ENCODE data around the gene HSPA6.
A peak's percentile ranks its signal among the peaks of the same experiment; 100 is the strongest.

Gene HSPA6

DNA sequence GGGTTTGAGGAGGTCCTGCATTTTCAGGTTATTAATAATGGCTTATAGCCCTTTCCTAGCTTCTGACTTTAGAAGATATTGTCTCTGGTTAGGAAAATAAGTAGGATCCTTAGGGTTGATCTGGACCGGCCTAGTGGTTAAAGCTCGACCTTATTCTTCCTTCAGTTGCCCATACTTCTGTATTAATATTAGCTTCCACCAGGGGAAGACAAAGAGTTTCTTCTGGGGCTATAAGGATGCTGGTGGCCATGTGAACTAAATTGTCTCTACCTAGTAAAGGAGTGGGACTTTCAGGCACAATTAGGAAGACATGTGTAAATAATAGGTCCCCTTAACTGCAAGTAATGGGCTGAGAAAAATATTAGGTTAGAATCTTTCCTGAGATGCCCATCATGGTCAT, 39.7 kb upstream of the HSPA6 start:
- TF ChIP-seq, protein P1, sequence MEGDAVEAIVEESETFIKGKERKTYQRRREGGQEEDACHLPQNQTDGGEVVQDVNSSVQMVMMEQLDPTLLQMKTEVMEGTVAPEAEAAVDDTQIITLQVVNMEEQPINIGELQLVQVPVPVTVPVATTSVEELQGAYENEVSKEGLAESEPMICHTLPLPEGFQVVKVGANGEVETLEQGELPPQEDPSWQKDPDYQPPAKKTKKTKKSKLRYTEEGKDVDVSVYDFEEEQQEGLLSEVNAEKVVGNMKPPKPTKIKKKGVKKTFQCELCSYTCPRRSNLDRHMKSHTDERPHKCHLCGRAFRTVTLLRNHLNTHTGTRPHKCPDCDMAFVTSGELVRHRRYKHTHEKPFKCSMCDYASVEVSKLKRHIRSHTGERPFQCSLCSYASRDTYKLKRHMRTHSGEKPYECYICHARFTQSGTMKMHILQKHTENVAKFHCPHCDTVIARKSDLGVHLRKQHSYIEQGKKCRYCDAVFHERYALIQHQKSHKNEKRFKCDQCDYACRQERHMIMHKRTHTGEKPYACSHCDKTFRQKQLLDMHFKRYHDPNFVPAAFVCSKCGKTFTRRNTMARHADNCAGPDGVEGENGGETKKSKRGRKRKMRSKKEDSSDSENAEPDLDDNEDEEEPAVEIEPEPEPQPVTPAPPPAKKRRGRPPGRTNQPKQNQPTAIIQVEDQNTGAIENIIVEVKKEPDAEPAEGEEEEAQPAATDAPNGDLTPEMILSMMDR (IDR thresholded peaks at IDR 0.05; ENCODE audit: control insufficient read depth, insufficient read depth, low read depth, low read length, missing control alignments) = peak; percentile 35
- H3K4me3 ChIP-seq (ENCODE audit: control insufficient read depth, low read depth, low read length) = no peak overlapping the region
- no peak for DNase-seq (ENCODE audit: low read depth)

DNA sequence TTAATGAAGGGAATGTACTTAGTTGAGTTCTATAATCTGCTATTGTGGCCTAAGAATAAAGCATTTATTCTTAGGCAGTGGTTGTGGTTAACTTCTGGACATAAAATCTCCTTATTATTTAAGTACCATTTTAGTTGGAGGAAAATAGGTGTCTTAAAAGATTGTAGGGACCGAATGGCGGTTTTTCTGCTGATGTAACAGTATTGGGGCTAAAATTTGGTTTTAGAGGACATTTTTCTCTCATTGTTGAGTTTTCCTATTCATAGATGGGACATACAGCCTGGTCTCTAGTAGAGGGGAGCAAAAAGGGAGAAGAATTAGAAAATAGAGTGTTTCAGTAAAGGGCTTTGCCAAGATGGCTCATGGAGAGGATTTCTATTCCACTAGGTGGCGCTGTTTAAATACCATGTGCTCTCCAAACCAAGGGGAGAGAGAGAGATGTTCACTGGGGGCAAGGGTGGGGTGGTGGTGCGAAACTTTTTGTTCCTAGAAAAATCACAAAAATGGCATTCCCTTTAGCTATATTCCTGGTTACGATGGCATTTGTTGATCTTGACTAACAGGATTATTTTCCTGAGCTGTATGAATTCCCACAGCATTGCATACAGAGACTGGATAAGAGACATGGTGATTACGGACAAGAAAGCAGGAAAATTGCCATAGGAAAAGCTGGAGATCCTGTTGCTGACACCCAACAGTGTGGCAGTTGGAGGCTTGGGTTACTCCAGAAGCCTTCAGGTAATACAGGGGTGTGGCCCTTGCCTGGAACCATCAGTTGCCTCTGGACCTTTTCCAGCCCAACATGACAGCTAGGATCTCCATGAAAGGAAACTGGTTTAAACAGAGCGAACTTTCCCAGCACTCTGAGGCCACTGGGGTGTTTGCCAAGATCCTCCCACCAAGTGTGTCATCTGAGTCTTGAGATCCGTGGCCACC, 37.3 kb upstream of the HSPA6 start:
- TF ChIP-seq, protein P1 (IDR thresholded peaks at IDR 0.05; ENCODE audit: control insufficient read depth, insufficient read depth, low read depth, low read length, missing control alignments) = peak; percentile 68
- H3K4me3 ChIP-seq (ENCODE audit: control insufficient read depth, low read depth, low read length) = peak overlapping the region; percentile 22
- DNase-seq (ENCODE audit: low read depth) = peak; percentile 31

DNA sequence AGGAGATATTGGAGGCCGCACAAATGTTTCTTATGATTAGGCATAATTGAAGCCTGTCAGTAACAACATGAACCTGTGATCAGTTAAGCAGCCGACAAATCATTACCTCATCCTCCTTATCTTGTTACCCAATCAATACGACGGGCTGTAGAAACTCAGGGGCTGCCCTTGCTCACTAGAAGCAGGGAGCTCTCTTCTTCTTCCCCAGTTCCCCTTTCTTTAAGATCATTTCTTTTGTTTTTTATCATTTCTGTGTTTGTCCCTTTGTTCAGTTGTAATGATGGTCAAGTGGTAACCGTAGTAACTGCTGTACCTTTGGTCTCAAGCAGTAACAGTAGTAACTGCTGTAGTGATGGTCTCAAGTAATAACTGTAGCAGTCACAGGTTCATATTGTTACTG, 32.9 kb upstream of the HSPA6 start:
- no peak for DNase-seq (ENCODE audit: low read depth)
- TF ChIP-seq, protein P1 (IDR thresholded peaks at IDR 0.05; ENCODE audit: control insufficient read depth, insufficient read depth, low read depth, low read length, missing control alignments) = no peak
- no peak overlapping the region for H3K4me3 ChIP-seq (ENCODE audit: control insufficient read depth, low read depth, low read length)

DNA sequence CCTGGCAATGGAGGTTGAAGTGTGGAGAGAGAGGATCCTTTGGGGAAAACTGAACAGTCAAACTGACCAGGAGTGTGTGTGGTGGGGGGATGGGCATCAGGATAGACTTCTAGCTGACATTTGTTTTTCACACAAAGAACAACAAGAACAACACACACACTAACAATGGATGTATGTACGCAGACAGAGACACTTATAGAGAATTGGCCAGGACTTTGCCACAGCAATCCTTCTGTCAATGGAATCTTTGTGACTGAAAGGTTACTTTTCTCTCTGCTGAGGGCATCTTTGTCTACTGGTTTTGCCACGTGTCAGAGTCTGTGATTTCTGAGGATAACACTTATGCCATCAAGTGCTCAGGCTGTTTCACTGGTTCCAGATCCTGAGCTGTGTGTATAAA, 31.5 kb upstream of the HSPA6 start:
- TF ChIP-seq, protein P1 (IDR thresholded peaks at IDR 0.05; ENCODE audit: control insufficient read depth, insufficient read depth, low read depth, low read length, missing control alignments) = no peak
- H3K4me3 ChIP-seq (ENCODE audit: control insufficient read depth, low read depth, low read length) = no peak overlapping the region
- DNase-seq (ENCODE audit: low read depth) = no peak

DNA sequence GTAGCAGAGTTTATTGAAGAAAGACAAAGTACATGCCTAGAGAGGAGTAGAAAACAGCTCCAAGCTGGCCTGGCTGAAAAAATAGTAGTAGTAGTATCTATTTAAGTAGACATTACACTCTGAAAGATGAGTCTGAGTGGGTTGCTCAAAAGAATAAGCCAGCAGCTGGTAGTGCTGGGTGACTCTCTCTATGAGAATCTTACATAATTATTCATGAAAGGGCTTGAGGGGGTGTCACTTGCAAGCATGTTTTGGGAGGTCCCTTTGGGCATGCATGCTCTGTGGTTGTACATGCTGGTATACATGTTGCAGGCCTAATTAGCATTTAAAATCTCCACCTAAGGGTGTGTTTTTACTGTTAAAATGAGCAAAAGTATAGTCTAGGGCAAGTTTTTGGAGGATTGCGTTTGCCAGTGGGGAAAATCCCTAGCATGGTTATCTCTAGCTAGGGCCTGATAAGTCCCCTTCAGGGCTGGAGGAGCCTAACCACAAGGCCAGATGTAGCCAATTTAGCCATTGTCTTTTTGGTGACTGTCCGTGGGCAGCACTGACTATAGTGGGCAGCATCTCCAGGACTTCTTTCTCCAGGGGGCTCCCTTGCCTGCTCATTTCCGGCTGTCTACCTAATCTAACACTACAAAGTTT, 30.1 kb upstream of the HSPA6 start:
- no peak overlapping the region for H3K4me3 ChIP-seq (ENCODE audit: control insufficient read depth, low read depth, low read length)
- DNase-seq (ENCODE audit: low read depth) = no peak
- TF ChIP-seq, protein P1 (IDR thresholded peaks at IDR 0.05; ENCODE audit: control insufficient read depth, insufficient read depth, low read depth, low read length, missing control alignments) = no peak

DNA sequence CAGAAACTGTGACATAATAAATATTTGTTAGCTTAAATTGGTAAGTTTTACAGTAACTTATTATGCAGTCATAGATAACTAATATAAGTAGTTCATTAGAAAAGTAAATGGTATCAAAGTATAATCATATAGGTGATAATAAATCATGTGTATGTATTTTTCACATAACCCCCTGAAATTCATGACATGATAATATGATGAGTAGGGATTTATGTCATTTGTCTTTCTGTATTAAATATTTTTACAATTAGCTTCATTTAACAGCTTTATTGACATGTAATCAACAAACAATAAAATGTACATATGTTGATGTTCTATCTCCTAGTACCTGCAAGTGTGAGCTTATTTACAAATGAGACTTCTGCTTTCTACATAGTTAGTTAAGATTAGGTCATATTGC, 28.9 kb upstream of the HSPA6 start:
- H3K4me3 ChIP-seq (ENCODE audit: control insufficient read depth, low read depth, low read length) = no peak overlapping the region
- DNase-seq (ENCODE audit: low read depth) = no peak
- TF ChIP-seq, protein P1 (IDR thresholded peaks at IDR 0.05; ENCODE audit: control insufficient read depth, insufficient read depth, low read depth, low read length, missing control alignments) = no peak
